ENCODE data around the gene IL17RC. TPM values are rescaled to one million over a fixed set of nuclear protein-coding genes. Genes with fewer than 3 reads are reported as not detected.
A peak's percentile ranks its signal among the peaks of the same experiment; 100 is the strongest.

IL17RC gene
- total RNA-seq, 1 donor from 2014 or later, result 3.1 TPM

DNA sequence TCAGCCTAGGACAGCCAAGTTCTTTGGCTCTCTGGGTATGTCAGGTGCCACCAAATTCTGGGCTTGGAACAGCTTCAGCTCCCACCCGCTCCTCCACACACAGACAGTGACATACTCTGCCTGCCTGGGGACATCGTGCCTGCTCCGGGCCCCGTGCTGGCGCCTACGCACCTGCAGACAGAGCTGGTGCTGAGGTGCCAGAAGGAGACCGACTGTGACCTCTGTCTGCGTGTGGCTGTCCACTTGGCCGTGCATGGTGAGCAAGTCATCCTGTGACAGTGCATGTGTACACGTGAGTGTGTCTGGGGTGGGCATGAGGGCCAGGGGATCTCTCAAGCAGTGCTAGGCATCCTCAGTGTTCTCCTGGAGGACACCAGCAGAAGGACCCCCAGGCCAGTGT lies 922 bp downstream of the IL17RC start:
- H3K36me3 ChIP-seq, result no peaks in the 10 kb centered on the region
- no peak overlapping the region for H3K9ac ChIP-seq

GRCh38 chr3:9918261-9919038 lies 1.6 kb downstream of the IL17RC start:
- H3K36me3 Mint-ChIP-seq, result no peaks in the 10 kb centered on the region
- H3K4me2 ChIP-seq, result no peak overlapping the region
- DNase-seq (ENCODE audit: low spot score), result no peak

More for the DNA sequence above, 922 bp downstream of the IL17RC start:
- H3K27me3 ChIP-seq, result peaks cover 30% of the 10 kb centered on the region
- Mint-ChIP-seq H3K27me3 (ENCODE audit: insufficient read depth, low read depth) (no peaks in the 10 kb centered on the region), H3K27ac (no peak overlapping the region), H3K9me3 (no peaks in the 10 kb centered on the region), H3K4me1 (peaks cover 12% of the 10 kb centered on the region), H3K36me3 (no peaks in the 10 kb centered on the region), H3K4me3 (no peak overlapping the region)
- no peak overlapping the region for H3K27ac ChIP-seq
- no peak overlapping the region for H3K4me2 ChIP-seq
- no peaks in the 10 kb centered on the region for H3K79me2 ChIP-seq (ENCODE audit: low read depth)
- peaks cover 14% of the 10 kb centered on the region for H3F3A ChIP-seq (ENCODE audit: low read depth)
- H2AFZ ChIP-seq (replicated peaks), result no peak overlapping the region
- no peaks in the 10 kb centered on the region for H3K9me3 ChIP-seq (ENCODE audit: low read depth)
- TF ChIP-seq CTCF (IDR thresholded peaks at IDR 0.05) (no peak), EZH2phosphoT487 (IDR thresholded peaks at IDR 0.05) (no peak), EZH2 (IDR thresholded peaks at IDR 0.05) (no peak)
- DNase-seq (ENCODE audit: low spot score), result no peak
- peaks cover 19% of the 10 kb centered on the region for H3K4me1 ChIP-seq
- no peaks in the 10 kb centered on the region for H4K20me1 ChIP-seq (ENCODE audit: low read depth)
- H3K4me3 ChIP-seq, result no peak overlapping the region

DNA sequence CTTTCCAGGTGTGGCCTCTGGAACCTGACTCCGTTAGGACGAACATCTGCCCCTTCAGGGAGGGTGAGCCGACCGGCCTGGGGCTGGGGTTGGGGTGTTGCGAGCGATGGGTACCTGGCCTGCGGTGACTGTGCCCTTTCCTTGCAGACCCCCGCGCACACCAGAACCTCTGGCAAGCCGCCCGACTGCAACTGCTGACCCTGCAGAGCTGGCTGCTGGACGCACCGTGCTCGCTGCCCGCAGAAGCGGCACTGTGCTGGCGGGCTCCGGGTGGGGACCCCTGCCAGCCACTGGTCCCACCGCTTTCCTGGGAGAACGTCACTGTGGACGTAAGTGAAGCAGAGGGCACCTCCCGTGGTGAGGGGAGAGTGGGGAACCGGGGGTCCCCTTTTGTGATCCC lies 11.3 kb downstream of the IL17RC start:
- no peak for DNase-seq (ENCODE audit: low spot score)
- H3K27me3 ChIP-seq, result peaks cover 11% of the 10 kb centered on the region
- H3K4me2 ChIP-seq, result no peak overlapping the region
- no peak overlapping the region for H3K4me3 ChIP-seq
- H3K79me2 ChIP-seq (ENCODE audit: low read depth), result no peaks in the 10 kb centered on the region
- H4K20me1 ChIP-seq (ENCODE audit: low read depth), result no peaks in the 10 kb centered on the region
- H3K36me3 ChIP-seq, result no peaks in the 10 kb centered on the region
- no peaks in the 10 kb centered on the region for H3K4me1 ChIP-seq
- Mint-ChIP-seq H3K36me3 (no peaks in the 10 kb centered on the region), H3K4me1 (peaks cover 3% of the 10 kb centered on the region), H3K27me3 (ENCODE audit: insufficient read depth, low read depth) (peaks cover 2% of the 10 kb centered on the region), H3K9me3 (no peaks in the 10 kb centered on the region), H3K27ac (no peak overlapping the region), H3K4me3 (no peak overlapping the region)
- H2AFZ ChIP-seq (replicated peaks), result no peak overlapping the region
- TF ChIP-seq EZH2phosphoT487 (IDR thresholded peaks at IDR 0.05) (no peak), CTCF (IDR thresholded peaks at IDR 0.05) (no peak), EZH2 (IDR thresholded peaks at IDR 0.05) (no peak)
- H3F3A ChIP-seq (ENCODE audit: low read depth), result peaks cover 11% of the 10 kb centered on the region
- H3K27ac ChIP-seq, result no peak overlapping the region
- H3K9me3 ChIP-seq (ENCODE audit: low read depth), result no peaks in the 10 kb centered on the region
- no peak overlapping the region for H3K9ac ChIP-seq

More at GRCh38 chr3:9918261-9919038, 1.6 kb downstream of the IL17RC start:
- peaks cover 14% of the 10 kb centered on the region for H3F3A ChIP-seq (ENCODE audit: low read depth)
- H3K4me3 ChIP-seq, result no peak overlapping the region
- no peaks in the 10 kb centered on the region for H3K36me3 ChIP-seq
- H3K4me1 ChIP-seq, result peaks cover 19% of the 10 kb centered on the region
- peaks cover 30% of the 10 kb centered on the region for H3K27me3 ChIP-seq
- no peaks in the 10 kb centered on the region for H3K79me2 ChIP-seq (ENCODE audit: low read depth)
- H3K9me3 Mint-ChIP-seq, result no peaks in the 10 kb centered on the region
- no peak overlapping the region for H2AFZ ChIP-seq (replicated peaks)
- H3K9ac ChIP-seq, result no peak overlapping the region
- no peaks in the 10 kb centered on the region for H3K27me3 Mint-ChIP-seq (ENCODE audit: insufficient read depth, low read depth)
- peak overlapping the region; percentile 50 for H3K4me3 Mint-ChIP-seq
- peaks cover 12% of the 10 kb centered on the region for H3K4me1 Mint-ChIP-seq
- no peaks in the 10 kb centered on the region for H4K20me1 ChIP-seq (ENCODE audit: low read depth)
- no peaks in the 10 kb centered on the region for H3K9me3 ChIP-seq (ENCODE audit: low read depth)
- no peak for TF ChIP-seq CTCF (IDR thresholded peaks at IDR 0.05)
- no peak for TF ChIP-seq EZH2 (IDR thresholded peaks at IDR 0.05)
- no peak for TF ChIP-seq EZH2phosphoT487 (IDR thresholded peaks at IDR 0.05)
- H3K27ac Mint-ChIP-seq, result no peak overlapping the region
- no peak overlapping the region for H3K27ac ChIP-seq
